WTC11 (cell line): ENCODE measurements around the gene SLIT1. TPM values are rescaled to one million over a fixed set of nuclear protein-coding genes. Genes with fewer than 3 reads are reported as not detected.

Source experiments
- ATAC-seq: fragments of 200-7000 bp; cut with Tn5 transposase; 2 replicates; pipeline ENCODE4 v1.10.0; 2021; ENCODE audit warnings: mild to moderate bottlenecking, moderate library complexity
- CTCF ChIA-PET: fragments of 300-600 bp; sonication (Branson Sonifier 250); formaldehyde crosslinking; loops from one replicate; lab custom pipeline; 2021; ENCODE audit warnings: antibody characterized with exemption; lab: Charles Lee
- POLR2A ChIA-PET: fragments of 350-600 bp; sonication (Branson Sonifier 250); formaldehyde crosslinking; loops from one replicate; lab custom pipeline; 2021; ENCODE audit warnings: antibody characterized with exemption; lab: Charles Lee
- DNase-seq: peaks from one replicate; pipeline ENCODE4 v3.0.0; 2021; ENCODE audit warnings: low spot score
- H3K27ac Mint-ChIP-seq: 2 replicates; pipeline ENCODE4 v1.8.0; 2021; ENCODE audit warnings: mixed read lengths
- H3K27me3 Mint-ChIP-seq: 2 replicates; pipeline ENCODE4 v1.8.0; 2021; ENCODE audit warnings: low read depth, mild to moderate bottlenecking, moderate library complexity, mixed read lengths
- H3K36me3 Mint-ChIP-seq: 2 replicates; pipeline ENCODE4 v1.8.0; 2021; ENCODE audit warnings: mixed read lengths
- H3K4me1 Mint-ChIP-seq: 2 replicates; pipeline ENCODE4 v1.8.0; 2022; ENCODE audit warnings: mixed read lengths
- H3K4me3 Mint-ChIP-seq: 2 replicates; pipeline ENCODE4 v1.8.0; 2021; ENCODE audit warnings: mild to moderate bottlenecking, moderate library complexity, mixed read lengths
- H3K9me3 Mint-ChIP-seq: 2 replicates; pipeline ENCODE4 v1.8.0; 2021; ENCODE audit warnings: mixed read lengths
- CDX4 ChIP-seq: fragments of 250-450 bp; sonication (Bioruptor Pico); IDR thresholded peaks from 2 replicates; pipeline ENCODE4 v1.9.0; 2021; ENCODE audit warnings: moderate library complexity, mild to moderate bottlenecking, inconsistent platforms, borderline replicate concordance
- CREB1 ChIP-seq: sonication (generic); formaldehyde crosslinking; IDR thresholded peaks from 2 replicates; pipeline ENCODE4 v1.8.0; 2023; ENCODE audit warnings: mild to moderate bottlenecking, missing genetic modification reagents
- GABPB1 ChIP-seq: sonication (generic); formaldehyde crosslinking; IDR thresholded peaks from 2 replicates; pipeline ENCODE4 v1.8.1; 2023; ENCODE audit warnings: mild to moderate bottlenecking, missing genetic modification reagents
- IRF1 ChIP-seq: sonication (generic); formaldehyde crosslinking; IDR thresholded peaks from 2 replicates; pipeline ENCODE4 v1.8.0; 2023; ENCODE audit warnings: missing genetic modification reagents
- MLX ChIP-seq: sonication (generic); formaldehyde crosslinking; IDR thresholded peaks from 2 replicates; pipeline ENCODE4 v1.8.1; 2023; ENCODE audit warnings: mild to moderate bottlenecking, missing genetic modification reagents, moderate library complexity
- NR3C1 ChIP-seq: sonication (generic); formaldehyde crosslinking; conservative IDR thresholded peaks from 2 replicates; pipeline ENCODE4 v1.8.1; 2023; ENCODE audit warnings: low read depth, mild to moderate bottlenecking, missing genetic modification reagents
- OVOL2 ChIP-seq: fragments of 250-450 bp; sonication (Bioruptor Pico); IDR thresholded peaks from 2 replicates; pipeline ENCODE4 v1.9.0; 2021; ENCODE audit warnings: mild to moderate bottlenecking, borderline replicate concordance
- TEAD1 ChIP-seq: sonication (generic); formaldehyde crosslinking; IDR thresholded peaks from 2 replicates; pipeline ENCODE4 v1.8.0; 2022; ENCODE audit warnings: mild to moderate bottlenecking, missing genetic modification reagents
- USF1 ChIP-seq: sonication (generic); formaldehyde crosslinking; IDR thresholded peaks from 2 replicates; pipeline ENCODE4 v1.8.0; 2022; ENCODE audit warnings: mild to moderate bottlenecking, missing genetic modification reagents
- USF2 ChIP-seq: sonication (generic); formaldehyde crosslinking; IDR thresholded peaks from 2 replicates; pipeline ENCODE4 v1.8.1; 2023; ENCODE audit warnings: mild to moderate bottlenecking, missing genetic modification reagents, moderate library complexity
- ZNF281 ChIP-seq: sonication (generic); formaldehyde crosslinking; IDR thresholded peaks from 2 replicates; pipeline ENCODE4 v1.8.0; 2023; ENCODE audit warnings: mild to moderate bottlenecking, missing genetic modification reagents
- total RNA-seq: library from RNA; stranded (reverse); gene quantifications from 3 replicates; pipeline ENCODE4 v1.2.3, GENCODE V29; 2021

Gene SLIT1
- total RNA-seq, 1 experiment from 2014 or later: 1.6 TPM

GRCh38 chr10:97183314-97183713 lies 2.4 kb downstream of the SLIT1 start:
- Mint-ChIP-seq H3K36me3 (no peaks in the 10 kb centered on the region), H3K27me3 (peaks cover 67% of the 10 kb centered on the region), H3K4me1 (peaks cover 21% of the 10 kb centered on the region), H3K9me3 (no peaks in the 10 kb centered on the region), H3K27ac (no peak overlapping the region), H3K4me3 (no peak overlapping the region)
- no peak for TF ChIP-seq GABPB1 (CRISPR knock-in tag)
- TF ChIP-seq USF1: no peak
- TF ChIP-seq IRF1 (CRISPR knock-in tag): no peak
- TF ChIP-seq ZNF281 (CRISPR knock-in tag): no peak
- no peak for TF ChIP-seq OVOL2 (CRISPR knock-in tag)
- ChIA-PET CTCF (interaction anchor here (1.0 to 6.5 kb wide), 5 partner anchors 14 to 110 kb away, joined by 3 to 65 read pairs (median 9); no protein-coding TSS in a partner anchor), POLR2A (interaction anchor here (0.7 kb wide), 1 partner anchor 80 kb away, joined by 3 read pairs; no protein-coding TSS in a partner anchor)
- ATAC-seq (no peak), DNase-seq (no peak)

- H3K27ac Mint-ChIP-seq: no peak overlapping the region
- no peak overlapping the region for H3K4me3 Mint-ChIP-seq
- H3K4me1 Mint-ChIP-seq: peaks cover 20% of the 10 kb centered on the region
- H3K27me3 Mint-ChIP-seq: peaks cover 58% of the 10 kb centered on the region
- ATAC-seq (no peak), DNase-seq (no peak)
- TF ChIP-seq MLX (CRISPR knock-in tag) (no peak), CDX4 (CRISPR knock-in tag) (no peak)
- H3K9me3 Mint-ChIP-seq: no peaks in the 10 kb centered on the region
- ChIA-PET CTCF (interaction anchor here (0.7 to 6.5 kb wide), 5 partner anchors 15 to 180 kb away, joined by 3 to 65 read pairs (median 3); no protein-coding TSS in a partner anchor), POLR2A (interaction anchor here (1.0 kb wide), 1 partner anchor 26 kb away, joined by 3 read pairs; no protein-coding TSS in a partner anchor)
- no peaks in the 10 kb centered on the region for H3K36me3 Mint-ChIP-seq
Measured at GRCh38 chr10:97182288-97182990, 3.3 kb downstream of the SLIT1 start.

- DNase-seq (no peak), ATAC-seq (no peak)
- peaks cover 43% of the 10 kb centered on the region for H3K27me3 Mint-ChIP-seq
- H3K4me1 Mint-ChIP-seq: peaks cover 17% of the 10 kb centered on the region
- ChIA-PET CTCF (interaction anchor here (1.0 to 3.4 kb wide), 5 partner anchors 11 to 109 kb away, joined by 3 to 46 read pairs (median 26); no protein-coding TSS in a partner anchor), POLR2A (no interaction called here)
- no peak for TF ChIP-seq CREB1
- TF ChIP-seq TEAD1 (CRISPR knock-in tag): no peak
- no peak for TF ChIP-seq USF2 (CRISPR knock-in tag)
- TF ChIP-seq NR3C1 (CRISPR knock-in tag): no peak
- H3K9me3 Mint-ChIP-seq: no peaks in the 10 kb centered on the region
- H3K36me3 Mint-ChIP-seq: no peaks in the 10 kb centered on the region
- H3K4me3 Mint-ChIP-seq: no peak overlapping the region
- H3K27ac Mint-ChIP-seq: no peak overlapping the region
Measured at GRCh38 chr10:97180986-97181385, 4.8 kb downstream of the SLIT1 start.
